Iris pigment epithelial cell (primary cell): ENCODE measurements around the gene TIFAB.

Source experiments
- DNase-seq: peaks from one replicate; pipeline ENCODE4 v3.0.0-alpha.2; 2011; ENCODE audit warnings: low read depth

The TIFAB gene

GRCh38 chr5:135481909-135482311, 29.8 kb upstream of the TIFAB start:
- DNase-seq, result no peak

GRCh38 chr5:135481387-135481786, 29.2 kb upstream of the TIFAB start:
- no peak for DNase-seq

- no peak for DNase-seq
Measured at GRCh38 chr5:135480511-135480910, 28.4 kb upstream of the TIFAB start.

- DNase-seq, result no peak
Measured at GRCh38 chr5:135478938-135479337, 26.8 kb upstream of the TIFAB start.

GRCh38 chr5:135477613-135478066, 25.5 kb upstream of the TIFAB start:
- no peak for DNase-seq

GRCh38 chr5:135476615-135477581, 24.7 kb upstream of the TIFAB start:
- no peak for DNase-seq

GRCh38 chr5:135473956-135474670, 22.0 kb upstream of the TIFAB start:
- no peak for DNase-seq

GRCh38 chr5:135472141-135472540, 20.0 kb upstream of the TIFAB start:
- no peak for DNase-seq

GRCh38 chr5:135471726-135472125, 19.6 kb upstream of the TIFAB start:
- DNase-seq, result no peak

GRCh38 chr5:135469911-135470310, 17.8 kb upstream of the TIFAB start:
- DNase-seq, result no peak

- DNase-seq, result no peak
Measured at GRCh38 chr5:135468541-135468940, 16.4 kb upstream of the TIFAB start.

- DNase-seq, result no peak
Measured at GRCh38 chr5:135467871-135468485, 15.8 kb upstream of the TIFAB start.

GRCh38 chr5:135467051-135467625, 15.0 kb upstream of the TIFAB start:
- DNase-seq, result no peak

- DNase-seq, result peak; percentile 64
Measured at GRCh38 chr5:135466178-135467050, 14.3 kb upstream of the TIFAB start.

GRCh38 chr5:135465391-135466122, 13.4 kb upstream of the TIFAB start:
- DNase-seq, result no peak

GRCh38 chr5:135462304-135462703, 10.2 kb upstream of the TIFAB start:
- peak; percentile 39 for DNase-seq

- no peak for DNase-seq
Measured at GRCh38 chr5:135461481-135462151, 9.5 kb upstream of the TIFAB start.

- DNase-seq, result no peak
Measured at GRCh38 chr5:135460246-135461033, 8.3 kb upstream of the TIFAB start.

- peak; percentile 18 for DNase-seq
Measured at GRCh38 chr5:135458921-135459331, 6.8 kb upstream of the TIFAB start.
